ENCODE measurements around the gene VPS39. TPM values are rescaled to one million over a fixed set of nuclear protein-coding genes. Genes with fewer than 3 reads are reported as not detected.

Gene VPS39
- total RNA-seq, 1 experiment from 2014 or later: 28.5 TPM

- ATAC-seq (no peak), DNase-seq (no peak)
- POLR2A ChIA-PET (ENCODE audit: unreplicated experiment): no interaction called here
- H3K27me3 ChIP-seq (ENCODE audit: low read length): no peaks in the 10 kb centered on the region
- H2AFZ ChIP-seq (ENCODE audit: low read length): no peak overlapping the region
- H3K9me2 ChIP-seq (replicated peaks; ENCODE audit: low read length): no peaks in the 10 kb centered on the region
- no peaks in the 10 kb centered on the region for H4K20me1 ChIP-seq (ENCODE audit: low read length)
- no peak for TF ChIP-seq EZH2 (IDR thresholded peaks at IDR 0.05; ENCODE audit: low read length, unreplicated experiment)
- no peak for TF ChIP-seq EZH2phosphoT487 (IDR thresholded peaks at IDR 0.05; ENCODE audit: borderline replicate concordance, low read length)
- TF ChIP-seq, protein P1, sequence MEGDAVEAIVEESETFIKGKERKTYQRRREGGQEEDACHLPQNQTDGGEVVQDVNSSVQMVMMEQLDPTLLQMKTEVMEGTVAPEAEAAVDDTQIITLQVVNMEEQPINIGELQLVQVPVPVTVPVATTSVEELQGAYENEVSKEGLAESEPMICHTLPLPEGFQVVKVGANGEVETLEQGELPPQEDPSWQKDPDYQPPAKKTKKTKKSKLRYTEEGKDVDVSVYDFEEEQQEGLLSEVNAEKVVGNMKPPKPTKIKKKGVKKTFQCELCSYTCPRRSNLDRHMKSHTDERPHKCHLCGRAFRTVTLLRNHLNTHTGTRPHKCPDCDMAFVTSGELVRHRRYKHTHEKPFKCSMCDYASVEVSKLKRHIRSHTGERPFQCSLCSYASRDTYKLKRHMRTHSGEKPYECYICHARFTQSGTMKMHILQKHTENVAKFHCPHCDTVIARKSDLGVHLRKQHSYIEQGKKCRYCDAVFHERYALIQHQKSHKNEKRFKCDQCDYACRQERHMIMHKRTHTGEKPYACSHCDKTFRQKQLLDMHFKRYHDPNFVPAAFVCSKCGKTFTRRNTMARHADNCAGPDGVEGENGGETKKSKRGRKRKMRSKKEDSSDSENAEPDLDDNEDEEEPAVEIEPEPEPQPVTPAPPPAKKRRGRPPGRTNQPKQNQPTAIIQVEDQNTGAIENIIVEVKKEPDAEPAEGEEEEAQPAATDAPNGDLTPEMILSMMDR (conservative IDR thresholded peaks at IDR 0.05; ENCODE audit: low read depth, low read length): no peak
- CTCF ChIA-PET: no interaction called here
- H3K79me2 ChIP-seq (ENCODE audit: low read length): no peaks in the 10 kb centered on the region
- H3K4me2 ChIP-seq (ENCODE audit: low read length): no peak overlapping the region
- no peak overlapping the region for H3K4me3 ChIP-seq (ENCODE audit: low read length)
- intact Hi-C loops (cut with micrococcal nuclease): no loop called here
- BruUV-seq (replicated peaks): no TSS peak
- peaks cover 45% of the 10 kb centered on the region for H3K36me3 ChIP-seq (ENCODE audit: low read depth, low read length)
- no peaks in the 10 kb centered on the region for H3F3A ChIP-seq (ENCODE audit: low read length, unreplicated experiment)
- no peak overlapping the region for H3K9ac ChIP-seq (ENCODE audit: low read length)
- H3K9me3 ChIP-seq (ENCODE audit: low read length): no peaks in the 10 kb centered on the region
- no peak overlapping the region for H3K27ac ChIP-seq (ENCODE audit: low read length)
- no peaks in the 10 kb centered on the region for H3K4me1 ChIP-seq (ENCODE audit: insufficient read depth, low read length)
These were observed 22.3 kb downstream of the VPS39 start for GRCh38 chr15:42185801-42186200.

- Histone ChIP-seq H3K4me3 (ENCODE audit: low read length) (no peak overlapping the region), H2AFZ (ENCODE audit: low read length) (no peak overlapping the region), H3K9me2 (replicated peaks; ENCODE audit: low read length) (no peaks in the 10 kb centered on the region), H3F3A (ENCODE audit: low read length, unreplicated experiment) (no peaks in the 10 kb centered on the region), H3K4me2 (ENCODE audit: low read length) (no peak overlapping the region), H3K36me3 (ENCODE audit: low read depth, low read length) (peaks cover 37% of the 10 kb centered on the region), H3K9ac (ENCODE audit: low read length) (no peak overlapping the region), H4K20me1 (ENCODE audit: low read length) (no peaks in the 10 kb centered on the region), H3K27ac (ENCODE audit: low read length) (no peak overlapping the region), H3K79me2 (ENCODE audit: low read length) (no peaks in the 10 kb centered on the region), H3K4me1 (ENCODE audit: insufficient read depth, low read length) (no peaks in the 10 kb centered on the region), H3K27me3 (ENCODE audit: low read length) (no peaks in the 10 kb centered on the region), H3K9me3 (ENCODE audit: low read length) (no peaks in the 10 kb centered on the region)
- DNase-seq (no peak), ATAC-seq (no peak)
- POLR2A ChIA-PET (ENCODE audit: unreplicated experiment): no interaction called here
- CTCF ChIA-PET: no interaction called here
- TF ChIP-seq EZH2 (IDR thresholded peaks at IDR 0.05; ENCODE audit: low read length, unreplicated experiment) (no peak), EZH2phosphoT487 (IDR thresholded peaks at IDR 0.05; ENCODE audit: borderline replicate concordance, low read length) (no peak)
- TF ChIP-seq, protein P1 (conservative IDR thresholded peaks at IDR 0.05; ENCODE audit: low read depth, low read length): no peak
- intact Hi-C loops (cut with micrococcal nuclease): no loop called here
- BruUV-seq (replicated peaks): no TSS peak
These were observed 23.4 kb downstream of the VPS39 start for GRCh38 chr15:42184736-42185135.

- H3K27me3 ChIP-seq (ENCODE audit: low read length): no peaks in the 10 kb centered on the region
- peaks cover 37% of the 10 kb centered on the region for H3K36me3 ChIP-seq (ENCODE audit: low read depth, low read length)
- ChIA-PET POLR2A (ENCODE audit: unreplicated experiment) (interaction anchor here (0.7 kb wide), 1 partner anchor 23 kb away, joined by 3 read pairs; no protein-coding TSS in a partner anchor), CTCF (no interaction called here)
- ATAC-seq: no peak
- no peaks in the 10 kb centered on the region for H4K20me1 ChIP-seq (ENCODE audit: low read length)
- H3K4me3 ChIP-seq (ENCODE audit: low read length): no peak overlapping the region
- H3K4me1 ChIP-seq (ENCODE audit: insufficient read depth, low read length): no peaks in the 10 kb centered on the region
- TF ChIP-seq EZH2phosphoT487 (IDR thresholded peaks at IDR 0.05; ENCODE audit: borderline replicate concordance, low read length) (no peak), EZH2 (IDR thresholded peaks at IDR 0.05; ENCODE audit: low read length, unreplicated experiment) (no peak)
- TF ChIP-seq, protein P1 (conservative IDR thresholded peaks at IDR 0.05; ENCODE audit: low read depth, low read length): no peak
- DNase-seq: no peak
- no peak overlapping the region for H3K27ac ChIP-seq (ENCODE audit: low read length)
- no peaks in the 10 kb centered on the region for H3K79me2 ChIP-seq (ENCODE audit: low read length)
- H2AFZ ChIP-seq (ENCODE audit: low read length): no peak overlapping the region
- no peak overlapping the region for H3K4me2 ChIP-seq (ENCODE audit: low read length)
- no peak overlapping the region for H3K9ac ChIP-seq (ENCODE audit: low read length)
- intact Hi-C loops (cut with micrococcal nuclease): no loop called here
- no peaks in the 10 kb centered on the region for H3K9me3 ChIP-seq (ENCODE audit: low read length)
- BruUV-seq (replicated peaks): no TSS peak
- no peaks in the 10 kb centered on the region for H3F3A ChIP-seq (ENCODE audit: low read length, unreplicated experiment)
- H3K9me2 ChIP-seq (replicated peaks; ENCODE audit: low read length): no peaks in the 10 kb centered on the region
These were observed 23.8 kb downstream of the VPS39 start for GRCh38 chr15:42184296-42184695.

Measured in PC-3 (cell line).